ENCODE measurements around the gene CMTM2.

DNA sequence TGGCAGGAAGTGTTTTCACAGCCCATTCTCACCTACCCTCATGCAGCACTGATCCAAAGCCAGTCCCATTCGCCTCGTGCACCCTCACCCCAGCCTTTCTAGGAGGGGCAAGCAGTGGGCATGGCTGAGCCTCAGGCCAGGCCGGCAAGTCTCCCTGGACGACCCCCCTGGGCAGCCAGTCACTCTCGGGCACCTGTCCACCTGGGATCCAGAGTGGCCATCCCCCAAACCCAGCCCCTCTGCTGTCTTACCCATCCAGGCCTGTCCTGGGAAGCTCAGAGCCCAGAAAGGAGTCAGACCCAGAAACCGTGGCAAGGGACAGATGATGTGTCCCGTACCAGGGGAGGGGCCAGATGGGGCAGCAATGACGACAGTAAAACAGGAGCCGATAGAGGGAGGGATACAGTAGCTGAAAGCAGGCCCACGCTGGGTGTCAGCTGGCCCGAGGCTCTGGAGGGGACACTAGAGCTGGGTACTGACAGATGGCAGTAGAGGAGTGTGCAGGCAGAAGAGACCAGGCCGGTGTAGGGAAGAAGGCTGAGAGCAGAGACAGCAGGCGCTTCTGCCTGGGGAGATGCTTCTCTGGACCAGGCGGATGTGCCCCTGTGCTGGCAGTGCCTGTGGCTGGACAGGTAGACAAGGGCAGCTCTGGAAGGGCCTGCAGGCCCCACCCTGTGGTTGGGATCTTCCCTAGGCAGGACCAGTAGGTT, 31.0 kb downstream of the CMTM2 start:
- TF ChIP-seq, protein P1, sequence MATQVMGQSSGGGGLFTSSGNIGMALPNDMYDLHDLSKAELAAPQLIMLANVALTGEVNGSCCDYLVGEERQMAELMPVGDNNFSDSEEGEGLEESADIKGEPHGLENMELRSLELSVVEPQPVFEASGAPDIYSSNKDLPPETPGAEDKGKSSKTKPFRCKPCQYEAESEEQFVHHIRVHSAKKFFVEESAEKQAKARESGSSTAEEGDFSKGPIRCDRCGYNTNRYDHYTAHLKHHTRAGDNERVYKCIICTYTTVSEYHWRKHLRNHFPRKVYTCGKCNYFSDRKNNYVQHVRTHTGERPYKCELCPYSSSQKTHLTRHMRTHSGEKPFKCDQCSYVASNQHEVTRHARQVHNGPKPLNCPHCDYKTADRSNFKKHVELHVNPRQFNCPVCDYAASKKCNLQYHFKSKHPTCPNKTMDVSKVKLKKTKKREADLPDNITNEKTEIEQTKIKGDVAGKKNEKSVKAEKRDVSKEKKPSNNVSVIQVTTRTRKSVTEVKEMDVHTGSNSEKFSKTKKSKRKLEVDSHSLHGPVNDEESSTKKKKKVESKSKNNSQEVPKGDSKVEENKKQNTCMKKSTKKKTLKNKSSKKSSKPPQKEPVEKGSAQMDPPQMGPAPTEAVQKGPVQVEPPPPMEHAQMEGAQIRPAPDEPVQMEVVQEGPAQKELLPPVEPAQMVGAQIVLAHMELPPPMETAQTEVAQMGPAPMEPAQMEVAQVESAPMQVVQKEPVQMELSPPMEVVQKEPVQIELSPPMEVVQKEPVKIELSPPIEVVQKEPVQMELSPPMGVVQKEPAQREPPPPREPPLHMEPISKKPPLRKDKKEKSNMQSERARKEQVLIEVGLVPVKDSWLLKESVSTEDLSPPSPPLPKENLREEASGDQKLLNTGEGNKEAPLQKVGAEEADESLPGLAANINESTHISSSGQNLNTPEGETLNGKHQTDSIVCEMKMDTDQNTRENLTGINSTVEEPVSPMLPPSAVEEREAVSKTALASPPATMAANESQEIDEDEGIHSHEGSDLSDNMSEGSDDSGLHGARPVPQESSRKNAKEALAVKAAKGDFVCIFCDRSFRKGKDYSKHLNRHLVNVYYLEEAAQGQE (IDR thresholded peaks at IDR 0.05; ENCODE audit: borderline replicate concordance) = no peak
- no peak for TF ChIP-seq EZH2 (IDR thresholded peaks at IDR 0.05; ENCODE audit: borderline replicate concordance, insufficient read depth, low read length, poor library complexity, severe bottlenecking)
- TF ChIP-seq, protein P2, sequence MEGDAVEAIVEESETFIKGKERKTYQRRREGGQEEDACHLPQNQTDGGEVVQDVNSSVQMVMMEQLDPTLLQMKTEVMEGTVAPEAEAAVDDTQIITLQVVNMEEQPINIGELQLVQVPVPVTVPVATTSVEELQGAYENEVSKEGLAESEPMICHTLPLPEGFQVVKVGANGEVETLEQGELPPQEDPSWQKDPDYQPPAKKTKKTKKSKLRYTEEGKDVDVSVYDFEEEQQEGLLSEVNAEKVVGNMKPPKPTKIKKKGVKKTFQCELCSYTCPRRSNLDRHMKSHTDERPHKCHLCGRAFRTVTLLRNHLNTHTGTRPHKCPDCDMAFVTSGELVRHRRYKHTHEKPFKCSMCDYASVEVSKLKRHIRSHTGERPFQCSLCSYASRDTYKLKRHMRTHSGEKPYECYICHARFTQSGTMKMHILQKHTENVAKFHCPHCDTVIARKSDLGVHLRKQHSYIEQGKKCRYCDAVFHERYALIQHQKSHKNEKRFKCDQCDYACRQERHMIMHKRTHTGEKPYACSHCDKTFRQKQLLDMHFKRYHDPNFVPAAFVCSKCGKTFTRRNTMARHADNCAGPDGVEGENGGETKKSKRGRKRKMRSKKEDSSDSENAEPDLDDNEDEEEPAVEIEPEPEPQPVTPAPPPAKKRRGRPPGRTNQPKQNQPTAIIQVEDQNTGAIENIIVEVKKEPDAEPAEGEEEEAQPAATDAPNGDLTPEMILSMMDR (IDR thresholded peaks at IDR 0.05; ENCODE audit: poor library complexity, severe bottlenecking) = no peak
- TF ChIP-seq POLR2AphosphoS5 (IDR thresholded peaks at IDR 0.05) = no peak
- no peak for TF ChIP-seq RAD21 (conservative IDR thresholded peaks at IDR 0.05)
